Dedifferentiated amniotic fluid mesenchymal stem cell (primary cell): Measurements from ENCODE around the gene DOCK4.

Source experiments
- DNase-seq: peaks from one replicate; pipeline ENCODE4 v3.0.0-alpha.2; 2016; ENCODE audit errors: extremely low spot score

Gene DOCK4

GRCh38 chr7:112081778-112082177 lies 124.4 kb downstream of the DOCK4 start:
- no peak for DNase-seq

DNA sequence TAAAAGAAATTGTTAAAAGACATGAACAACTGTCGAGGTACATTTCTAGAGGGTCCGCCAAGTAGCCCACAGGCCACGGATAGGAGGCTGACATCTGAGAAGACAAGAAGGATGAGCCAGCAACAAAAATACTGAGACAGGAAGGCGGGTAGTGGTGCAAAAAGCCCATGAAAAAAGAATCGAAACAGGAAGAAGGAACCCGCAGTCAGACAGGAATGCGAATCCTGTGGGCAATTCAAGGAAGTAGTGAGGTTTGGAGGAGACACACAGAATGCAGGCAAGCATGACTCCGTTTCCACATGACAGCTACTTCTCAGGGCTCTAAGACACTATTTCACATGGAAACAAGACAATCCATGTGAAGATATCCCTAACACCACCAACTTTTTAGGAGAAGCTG lies 125.2 kb downstream of the DOCK4 start:
- DNase-seq = no peak

- peak; percentile 96 for DNase-seq
Measured at GRCh38 chr7:112080441-112080840, 125.8 kb downstream of the DOCK4 start.

- DNase-seq = no peak
Measured at GRCh38 chr7:112079673-112080072, 126.5 kb downstream of the DOCK4 start.

- DNase-seq = no peak
Measured at GRCh38 chr7:112079122-112079521, 127.1 kb downstream of the DOCK4 start.

GRCh38 chr7:112076324-112076723 lies 129.9 kb downstream of the DOCK4 start:
- DNase-seq = peak; percentile 31

- DNase-seq = no peak
Measured at GRCh38 chr7:112074464-112074863, 131.7 kb downstream of the DOCK4 start.

- DNase-seq = no peak
Measured at GRCh38 chr7:112073530-112073929, 132.7 kb downstream of the DOCK4 start.

GRCh38 chr7:112072541-112073245 lies 133.5 kb downstream of the DOCK4 start:
- DNase-seq = no peak

GRCh38 chr7:112071856-112072255 lies 134.3 kb downstream of the DOCK4 start:
- DNase-seq = no peak

- no peak for DNase-seq
Measured at GRCh38 chr7:112070674-112071256, 135.4 kb downstream of the DOCK4 start.

DNA sequence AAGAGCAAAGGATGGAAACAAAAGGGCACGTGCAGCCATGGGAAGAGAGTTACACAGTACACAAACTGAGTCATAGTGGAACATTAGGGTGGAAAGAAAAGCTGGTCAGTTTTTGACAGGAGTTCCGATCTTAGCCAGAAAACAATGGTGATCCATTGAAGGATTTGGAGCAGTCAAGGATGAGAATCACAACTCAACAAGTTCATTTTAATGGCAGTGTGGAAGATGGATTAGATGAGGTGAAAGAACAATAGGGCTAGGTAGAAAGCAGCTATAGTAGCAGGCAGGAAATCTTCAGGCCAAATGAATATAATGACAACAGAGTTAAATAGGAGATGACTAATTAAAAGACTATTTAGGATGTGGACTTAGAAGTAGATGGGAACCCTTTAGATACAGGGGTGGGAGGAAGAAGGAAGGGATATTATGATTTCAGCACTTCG lies 136.3 kb downstream of the DOCK4 start:
- DNase-seq = no peak

- DNase-seq = no peak
Measured at GRCh38 chr7:112068967-112069366, 137.2 kb downstream of the DOCK4 start.

- DNase-seq = no peak
Measured at GRCh38 chr7:112067632-112068540, 138.3 kb downstream of the DOCK4 start.

DNA sequence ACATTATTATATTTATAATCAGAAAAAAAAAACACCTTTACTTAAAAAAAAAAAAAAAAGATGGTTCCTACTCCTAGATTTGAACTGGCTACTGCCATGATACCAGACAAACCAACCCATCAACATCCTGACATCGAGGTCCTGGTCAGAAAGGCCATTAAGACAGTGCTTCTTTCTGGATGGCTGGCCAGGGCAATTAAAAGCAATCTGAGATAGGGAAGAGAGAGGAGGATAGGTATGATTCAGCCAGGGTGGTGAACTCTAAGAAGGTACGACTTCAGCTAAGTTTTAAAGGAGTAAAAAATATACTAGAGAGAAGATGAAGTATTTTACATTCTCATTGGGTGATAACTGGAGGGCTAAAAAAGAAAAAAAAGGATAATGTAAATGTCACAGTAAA lies 139.0 kb downstream of the DOCK4 start:
- no peak for DNase-seq

DNA sequence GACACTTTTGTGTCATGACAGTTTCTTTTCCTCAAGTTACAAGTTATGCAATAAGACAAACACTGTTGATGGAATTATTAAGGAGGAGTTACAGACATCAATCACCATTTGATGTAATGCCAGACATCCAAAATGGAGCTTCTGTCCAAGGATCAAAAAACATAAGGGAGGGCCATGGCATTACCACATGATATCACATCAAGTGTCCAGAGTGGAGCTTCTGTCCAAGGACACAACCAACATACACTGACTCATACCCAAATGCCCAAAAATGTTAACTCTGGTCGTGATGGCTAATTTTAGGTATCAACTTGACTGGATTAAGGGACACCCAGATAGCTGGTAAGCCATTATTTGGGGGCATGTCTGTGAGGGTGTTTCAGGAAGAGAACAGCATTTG lies 140.4 kb downstream of the DOCK4 start:
- DNase-seq = no peak

- DNase-seq = no peak
Measured at GRCh38 chr7:112064627-112065385, 141.4 kb downstream of the DOCK4 start.

DNA sequence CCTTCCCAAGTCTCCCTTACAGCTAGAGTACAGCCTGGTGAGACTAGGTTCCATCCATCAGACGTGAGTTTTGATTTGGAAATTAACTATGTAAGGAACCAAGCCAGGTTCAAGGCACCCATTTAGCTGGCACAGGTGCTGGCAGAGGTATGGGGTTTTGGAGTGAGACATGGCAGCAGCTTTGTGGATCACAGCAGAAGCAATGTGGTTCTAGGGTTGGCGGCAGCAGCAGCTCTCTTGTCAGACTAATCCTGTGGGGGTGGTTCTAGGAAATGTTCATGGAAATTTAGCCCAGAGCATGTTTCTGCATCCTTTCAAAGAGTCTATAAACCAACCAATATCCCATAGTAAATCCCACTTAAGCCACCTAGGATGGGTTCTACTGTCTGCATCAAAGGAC lies 142.2 kb downstream of the DOCK4 start:
- DNase-seq = no peak

- no peak for DNase-seq
Measured at GRCh38 chr7:112061051-112061450, 145.1 kb downstream of the DOCK4 start.

- DNase-seq = no peak
Measured at GRCh38 chr7:112060625-112061024, 145.6 kb downstream of the DOCK4 start.

GRCh38 chr7:112059675-112060074 lies 146.5 kb downstream of the DOCK4 start:
- no peak for DNase-seq

DNA sequence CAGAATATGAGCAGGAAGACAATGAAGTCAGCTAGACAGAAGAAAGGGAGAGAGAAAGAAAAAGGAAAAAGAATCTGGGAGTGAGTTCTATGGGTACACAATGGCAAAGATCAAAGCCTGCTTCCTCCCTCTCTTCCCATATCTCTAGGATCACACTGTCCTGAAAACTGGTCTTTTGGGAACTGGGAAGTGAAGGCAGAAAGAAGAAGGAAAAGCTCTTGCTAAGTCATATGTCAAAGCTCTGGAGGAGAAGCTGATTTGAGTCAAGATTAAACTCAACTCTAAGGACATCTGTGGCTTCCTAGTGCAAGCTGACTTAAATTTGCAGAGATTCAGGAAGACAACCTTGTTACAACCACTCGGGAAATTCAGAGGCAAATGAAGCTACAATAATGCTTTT lies 147.5 kb downstream of the DOCK4 start:
- no peak for DNase-seq
